PC-9 (cell line): Measurements from ENCODE around the gene PAF1. TPM values are rescaled to one million over a fixed set of nuclear protein-coding genes. Genes with fewer than 3 reads are reported as not detected.

Experiments used
- BruUV-seq: library from RNA; stranded (reverse); fragments of 400-500 nt; replicated peaks from 2 replicates; lab custom pipeline; 2021; lab: Mats Ljungman, UMichigan
- CTCF ChIA-PET: fragments of 300-600 bp; sonication (Branson Sonifier 250); formaldehyde crosslinking; loops from one replicate; lab custom pipeline; 2022; ENCODE audit warnings: antibody characterized with exemption; lab: Charles Lee
- POLR2A ChIA-PET: fragments of 300-600 bp; sonication (Branson Sonifier 250); formaldehyde crosslinking; loops from one replicate; lab custom pipeline; 2022; ENCODE audit warnings: antibody characterized with exemption; ENCODE audit not compliant: unreplicated experiment; lab: Charles Lee
- DNase-seq, 2 experiments: peaks; one replicate each; pipeline versions ENCODE4 v3.0.0 to v3.0.0-alpha.2; 2015 to 2022; ENCODE audit warnings: mixed read lengths in 1 of 2
- H2AFZ ChIP-seq: fragments of 200-600 bp; sonication (generic); 2 replicates; pipeline ENCODE4 v1.8.1; 2017; ENCODE audit warnings: antibody characterized with exemption
- H3F3A ChIP-seq: fragments of 200-600 bp; sonication (generic); 2 replicates; pipeline ENCODE4 v1.8.1; 2017; ENCODE audit warnings: antibody characterized with exemption, mild to moderate bottlenecking, low read depth; ENCODE audit not compliant: insufficient read depth
- H3K27ac ChIP-seq: fragments of 200-600 bp; sonication (generic); 2 replicates; pipeline ENCODE4 v1.6.1; 2016; ENCODE audit warnings: mixed run types
- H3K27me3 ChIP-seq: fragments of 200-600 bp; sonication (generic); 2 replicates; pipeline ENCODE4 v1.6.1; 2016; ENCODE audit warnings: low read depth, mixed run types; ENCODE audit not compliant: insufficient read depth
- H3K36me3 ChIP-seq: fragments of 200-600 bp; sonication (generic); 2 replicates; pipeline ENCODE4 v1.6.1; 2016; ENCODE audit warnings: low read depth, mixed run types
- H3K4me1 ChIP-seq: fragments of 200-600 bp; sonication (generic); replicated peaks from 2 replicates; pipeline ENCODE4 v1.6.1; 2016; ENCODE audit warnings: mixed run types; ENCODE audit not compliant: insufficient read depth
- H3K4me2 ChIP-seq: fragments of 200-600 bp; sonication (generic); 2 replicates; pipeline ENCODE4 v1.6.1; 2017; ENCODE audit warnings: mixed run types
- H3K4me3 ChIP-seq: fragments of 200-600 bp; sonication (generic); 2 replicates; pipeline ENCODE4 v1.6.1; 2016; ENCODE audit warnings: mixed run types
- H3K79me2 ChIP-seq: fragments of 200-600 bp; sonication (generic); 2 replicates; pipeline ENCODE4 v1.6.1; 2017; ENCODE audit warnings: low read depth, mixed run types
- H3K9me2 ChIP-seq: fragments of 200-600 bp; sonication (generic); 2 replicates; pipeline ENCODE4 v1.8.1; 2017; ENCODE audit warnings: mild to moderate bottlenecking; ENCODE audit not compliant: insufficient read depth
- H3K9me3 ChIP-seq: fragments of 200-600 bp; sonication (generic); 2 replicates; pipeline ENCODE4 v1.8.1; 2016; ENCODE audit warnings: low read depth; ENCODE audit not compliant: insufficient read depth
- H4K20me1 ChIP-seq: fragments of 200-600 bp; sonication (generic); 2 replicates; pipeline ENCODE4 v1.8.1; 2017; ENCODE audit not compliant: insufficient read depth
- CTCF ChIP-seq: fragments of 200-600 bp; sonication (generic); conservative IDR thresholded peaks from 2 replicates; pipeline ENCODE4 v1.6.1; 2017; ENCODE audit warnings: mixed run types, antibody characterized with exemption, mild to moderate bottlenecking, moderate library complexity
- EZH2 ChIP-seq: fragments of 200-600 bp; sonication (generic); IDR thresholded peaks from 2 replicates; pipeline ENCODE4 v1.8.0; 2017; ENCODE audit warnings: antibody characterized with exemption, low read depth
- intact Hi-C: fragments of 100-400 bp; cut with micrococcal nuclease; formaldehyde crosslinking; loops from one replicate; pipeline ENCODE4 v1.10.0; 2022; ENCODE audit not compliant: unreplicated experiment
- total RNA-seq: library from RNA; stranded (reverse); gene quantifications from 2 replicates; pipeline ENCODE4 v1.2.3, GENCODE V29; 2021

The PAF1 gene
- total RNA-seq, 1 experiment from 2014 or later = 61.1 TPM

GRCh38 chr19:39372047-39372802, 18.7 kb downstream of the PAF1 start:
- no peaks in the 10 kb centered on the region for H3K4me1 ChIP-seq
- BruUV-seq = no TSS peak
- peaks cover 6% of the 10 kb centered on the region for H4K20me1 ChIP-seq
- H3F3A ChIP-seq = 0 out of 2 replicates have a peak, but pooled peaks cover 7% of the 10 kb centered on the region
- no peaks in the 10 kb centered on the region for H3K9me3 ChIP-seq
- no peaks in the 10 kb centered on the region for H3K27me3 ChIP-seq
- DNase-seq = no peak
- H3K9me2 ChIP-seq = no peaks in the 10 kb centered on the region
- CTCF ChIA-PET = interaction anchor here (0.7 kb wide), 1 partner anchor 10 kb away, joined by 4 read pairs; no protein-coding TSS in a partner anchor
- H2AFZ ChIP-seq = no peak overlapping the region
- peaks cover 15% of the 10 kb centered on the region; the same call in 1 of the 2 replicates for H3K36me3 ChIP-seq
- POLR2A ChIA-PET = no interaction called here
- intact Hi-C loops = no loop called here
- H3K27ac ChIP-seq = no peak overlapping the region
- TF ChIP-seq EZH2 (no peak), CTCF (no peak)
- H3K79me2 ChIP-seq = no peaks in the 10 kb centered on the region
- H3K4me3 ChIP-seq = no peak overlapping the region
- H3K4me2 ChIP-seq = no peak overlapping the region

- no peak overlapping the region for H2AFZ ChIP-seq
- no peak overlapping the region for H3K4me2 ChIP-seq
- H4K20me1 ChIP-seq = peaks cover 6% of the 10 kb centered on the region
- H3K4me3 ChIP-seq = no peak overlapping the region
- DNase-seq = no peak
- CTCF ChIA-PET = interaction anchor here (0.6 kb wide), 1 partner anchor 294 kb away, joined by 7 read pairs; no protein-coding TSS in a partner anchor
- intact Hi-C loops = no loop called here
- H3F3A ChIP-seq = 0 out of 2 replicates have a peak, but pooled peaks cover 7% of the 10 kb centered on the region
- POLR2A ChIA-PET = no interaction called here
- H3K27ac ChIP-seq = no peak overlapping the region
- H3K79me2 ChIP-seq = no peaks in the 10 kb centered on the region
- H3K27me3 ChIP-seq = no peaks in the 10 kb centered on the region
- H3K9me2 ChIP-seq = no peaks in the 10 kb centered on the region
- no TSS peak for BruUV-seq
- no peak for TF ChIP-seq EZH2
- TF ChIP-seq CTCF = no peak
- no peaks in the 10 kb centered on the region for H3K4me1 ChIP-seq
- H3K9me3 ChIP-seq = no peaks in the 10 kb centered on the region
- H3K36me3 ChIP-seq = peaks cover 18% of the 10 kb centered on the region
Measured at GRCh38 chr19:39370735-39371134, 20.2 kb downstream of the PAF1 start.

- H3K4me1 ChIP-seq = no peaks in the 10 kb centered on the region
- DNase-seq = no peak
- H3K27ac ChIP-seq = no peak overlapping the region
- CTCF ChIA-PET = no interaction called here
- peaks cover 21% of the 10 kb centered on the region for H3K36me3 ChIP-seq
- no peak overlapping the region for H2AFZ ChIP-seq
- peaks cover 12% of the 10 kb centered on the region; the same call in 1 of the 2 replicates for H3F3A ChIP-seq
- TF ChIP-seq EZH2 = no peak
- no peak for TF ChIP-seq CTCF
- POLR2A ChIA-PET = no interaction called here
- BruUV-seq = no TSS peak
- H3K4me2 ChIP-seq = no peak overlapping the region
- intact Hi-C loops = no loop called here
- H3K27me3 ChIP-seq = no peaks in the 10 kb centered on the region
- no peaks in the 10 kb centered on the region for H3K9me3 ChIP-seq
- peaks cover 6% of the 10 kb centered on the region for H4K20me1 ChIP-seq
- no peaks in the 10 kb centered on the region for H3K79me2 ChIP-seq
- H3K4me3 ChIP-seq = no peak overlapping the region
- H3K9me2 ChIP-seq = no peaks in the 10 kb centered on the region
Measured at GRCh38 chr19:39369200-39369599, 21.7 kb downstream of the PAF1 start.
